WTC11 (cell line): ENCODE measurements around the gene DNMT3A.

Experiments
- ATF1 ChIP-seq: sonication (generic); formaldehyde crosslinking; IDR thresholded peaks from 2 replicates; pipeline ENCODE4 v1.8.1; 2023; ENCODE audit warnings: mild to moderate bottlenecking, moderate library complexity, missing genetic modification reagents
- CDX4 ChIP-seq: fragments of 250-450 bp; sonication (Bioruptor Pico); IDR thresholded peaks from 2 replicates; pipeline ENCODE4 v1.9.0; 2021; ENCODE audit warnings: moderate library complexity, mild to moderate bottlenecking, inconsistent platforms, borderline replicate concordance
- CREB1 ChIP-seq: sonication (generic); formaldehyde crosslinking; IDR thresholded peaks from 2 replicates; pipeline ENCODE4 v1.8.0; 2023; ENCODE audit warnings: mild to moderate bottlenecking, missing genetic modification reagents
- CTCF ChIP-seq: fragments of 200-600 bp; IDR thresholded peaks from 2 replicates; pipeline ENCODE4 v1.8.0; 2022; ENCODE audit warnings: antibody characterized with exemption
- GABPB1 ChIP-seq: sonication (generic); formaldehyde crosslinking; IDR thresholded peaks from 2 replicates; pipeline ENCODE4 v1.8.1; 2023; ENCODE audit warnings: mild to moderate bottlenecking, missing genetic modification reagents
- JUN ChIP-seq: sonication (generic); formaldehyde crosslinking; IDR thresholded peaks from 2 replicates; pipeline ENCODE4 v1.8.0; 2023; ENCODE audit warnings: mild to moderate bottlenecking, missing genetic modification reagents
- MAX ChIP-seq: sonication (generic); formaldehyde crosslinking; IDR thresholded peaks from 2 replicates; pipeline ENCODE4 v1.8.0; 2022; ENCODE audit warnings: mild to moderate bottlenecking, missing genetic modification reagents
- MXD4 ChIP-seq: fragments of 250-450 bp; sonication (Bioruptor Pico); IDR thresholded peaks from 2 replicates; pipeline ENCODE4 v1.8.0; 2021; ENCODE audit warnings: mild to moderate bottlenecking, moderate library complexity, borderline replicate concordance
- NR1H2 ChIP-seq: sonication (generic); formaldehyde crosslinking; IDR thresholded peaks from 2 replicates; pipeline ENCODE4 v1.9.0; 2021; ENCODE audit warnings: mild to moderate bottlenecking, moderate library complexity, missing genetic modification reagents
- NR3C1 ChIP-seq: sonication (generic); formaldehyde crosslinking; conservative IDR thresholded peaks from 2 replicates; pipeline ENCODE4 v1.8.1; 2023; ENCODE audit warnings: low read depth, mild to moderate bottlenecking, missing genetic modification reagents
- USF2 ChIP-seq: sonication (generic); formaldehyde crosslinking; IDR thresholded peaks from 2 replicates; pipeline ENCODE4 v1.8.1; 2023; ENCODE audit warnings: mild to moderate bottlenecking, missing genetic modification reagents, moderate library complexity
- ZBTB43 ChIP-seq: sonication (generic); formaldehyde crosslinking; IDR thresholded peaks from 2 replicates; pipeline ENCODE4 v1.8.1; 2023; ENCODE audit warnings: mild to moderate bottlenecking, missing genetic modification reagents
- ZNF317 ChIP-seq: sonication (generic); formaldehyde crosslinking; IDR thresholded peaks from 2 replicates; pipeline ENCODE4 v1.8.1; 2023; ENCODE audit warnings: low read depth, mild to moderate bottlenecking, moderate library complexity, missing genetic modification reagents, borderline replicate concordance
- ZNF416 ChIP-seq: fragments of 250-450 bp; sonication (Bioruptor Pico); IDR thresholded peaks from 2 replicates; pipeline ENCODE4 v1.9.0; 2021; ENCODE audit warnings: mild to moderate bottlenecking, inconsistent platforms

- TF ChIP-seq USF2 (CRISPR knock-in tag) (no peak), ZBTB43 (CRISPR knock-in tag) (no peak), CTCF (no peak), MAX (CRISPR knock-in tag) (no peak), NR3C1 (CRISPR knock-in tag) (no peak), MXD4 (CRISPR knock-in tag) (no peak), ZNF317 (CRISPR knock-in tag) (no peak), GABPB1 (CRISPR knock-in tag) (no peak), CDX4 (no peak), ZNF416 (CRISPR knock-in tag) (no peak), CREB1 (CRISPR knock-in tag) (no peak), ATF1 (no peak), JUN (CRISPR knock-in tag) (no peak), NR1H2 (CRISPR knock-in tag) (no peak)
Observed at GRCh38 chr2:25265001-25265400, 76.7 kb downstream of the DNMT3A start.
